Fibroblast of the aortic adventitia (primary cell): ENCODE measurements around the gene HSD3B7. TPM values are rescaled to one million over a fixed set of nuclear protein-coding genes. Genes with fewer than 3 reads are reported as not detected.

Experiments used
- DNase-seq: peaks from one replicate; pipeline ENCODE4 v3.0.0-alpha.2; 2010; ENCODE audit warnings: low read depth
- H3K4me3 ChIP-seq: 2 replicates; pipeline ENCODE4 v1.5.1; 2011; ENCODE audit warnings: low read depth, mild to moderate bottlenecking, control low read depth, low read length, moderate library complexity
- total RNA-seq: library from RNA; depleted of rRNA; stranded (reverse); fragments of >200 nt; gene quantifications from 2 replicates; pipeline ENCODE4 v1.2.3, GENCODE V29; 2012; ENCODE audit warnings: low replicate concordance
- TF ChIP-seq, protein P1 (sequence below): IDR thresholded peaks from 2 replicates; pipeline ENCODE4 v1.5.1; 2011; ENCODE audit warnings: mild to moderate bottlenecking, low read length, control low read depth, inconsistent platforms; ENCODE audit not compliant: insufficient read depth

The HSD3B7 gene
- total RNA-seq, 1 donor: 60.9 TPM

DNA sequence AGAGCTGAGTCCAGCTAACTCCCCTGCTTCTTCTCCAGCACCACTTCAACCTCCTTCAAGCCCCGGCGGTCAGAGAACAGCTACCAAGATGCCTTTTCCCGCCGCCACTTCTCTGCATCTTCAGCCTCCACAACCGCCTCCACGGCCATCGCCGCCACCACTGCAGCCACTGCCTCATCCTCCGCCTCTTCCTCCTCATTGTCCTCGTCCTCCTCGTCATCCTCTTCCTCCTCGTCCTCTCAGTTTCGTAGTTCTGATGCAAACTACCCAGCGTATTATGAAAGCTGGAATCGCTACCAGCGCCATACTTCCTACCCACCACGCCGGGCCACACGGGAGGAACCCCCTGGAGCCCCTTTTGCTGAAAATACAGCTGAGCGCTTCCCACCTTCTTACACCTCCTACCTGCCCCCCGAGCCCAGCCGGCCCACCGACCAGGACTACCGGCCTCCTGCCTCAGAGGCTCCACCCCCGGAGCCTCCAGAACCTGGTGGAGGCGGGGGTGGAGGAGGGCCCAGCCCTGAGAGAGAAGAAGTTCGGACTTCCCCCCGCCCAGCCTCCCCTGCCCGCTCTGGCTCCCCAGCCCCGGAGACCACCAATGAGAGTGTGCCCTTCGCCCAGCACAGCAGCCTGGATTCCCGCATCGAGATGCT is 20.3 kb upstream of the HSD3B7 start:
- TF ChIP-seq, protein P1, sequence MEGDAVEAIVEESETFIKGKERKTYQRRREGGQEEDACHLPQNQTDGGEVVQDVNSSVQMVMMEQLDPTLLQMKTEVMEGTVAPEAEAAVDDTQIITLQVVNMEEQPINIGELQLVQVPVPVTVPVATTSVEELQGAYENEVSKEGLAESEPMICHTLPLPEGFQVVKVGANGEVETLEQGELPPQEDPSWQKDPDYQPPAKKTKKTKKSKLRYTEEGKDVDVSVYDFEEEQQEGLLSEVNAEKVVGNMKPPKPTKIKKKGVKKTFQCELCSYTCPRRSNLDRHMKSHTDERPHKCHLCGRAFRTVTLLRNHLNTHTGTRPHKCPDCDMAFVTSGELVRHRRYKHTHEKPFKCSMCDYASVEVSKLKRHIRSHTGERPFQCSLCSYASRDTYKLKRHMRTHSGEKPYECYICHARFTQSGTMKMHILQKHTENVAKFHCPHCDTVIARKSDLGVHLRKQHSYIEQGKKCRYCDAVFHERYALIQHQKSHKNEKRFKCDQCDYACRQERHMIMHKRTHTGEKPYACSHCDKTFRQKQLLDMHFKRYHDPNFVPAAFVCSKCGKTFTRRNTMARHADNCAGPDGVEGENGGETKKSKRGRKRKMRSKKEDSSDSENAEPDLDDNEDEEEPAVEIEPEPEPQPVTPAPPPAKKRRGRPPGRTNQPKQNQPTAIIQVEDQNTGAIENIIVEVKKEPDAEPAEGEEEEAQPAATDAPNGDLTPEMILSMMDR: no peak

DNA sequence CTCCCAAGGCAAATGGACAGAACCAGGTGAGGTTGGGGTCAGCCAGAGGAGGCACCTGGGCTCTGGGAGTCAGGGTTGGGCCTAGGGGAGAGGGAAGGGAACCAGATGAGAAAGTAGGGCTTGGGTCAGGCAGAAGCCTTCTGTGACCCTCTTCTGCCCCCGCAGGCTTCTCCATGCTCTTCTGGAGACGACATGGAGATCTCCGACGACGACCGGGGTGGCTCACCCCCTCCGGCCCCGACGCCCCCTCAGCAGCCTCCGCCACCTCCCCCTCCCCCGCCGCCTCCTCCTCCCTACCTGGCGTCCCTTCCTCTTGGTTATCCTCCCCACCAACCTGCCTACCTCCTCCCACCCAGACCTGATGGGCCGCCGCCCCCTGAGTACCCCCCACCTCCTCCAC is 19.6 kb upstream of the HSD3B7 start:
- no peak overlapping the region for H3K4me3 ChIP-seq
- no peak for DNase-seq
- TF ChIP-seq, protein P1: no peak

More for the DNA sequence above, 20.3 kb upstream of the HSD3B7 start:
- DNase-seq: no peak
- H3K4me3 ChIP-seq: no peak overlapping the region

DNA sequence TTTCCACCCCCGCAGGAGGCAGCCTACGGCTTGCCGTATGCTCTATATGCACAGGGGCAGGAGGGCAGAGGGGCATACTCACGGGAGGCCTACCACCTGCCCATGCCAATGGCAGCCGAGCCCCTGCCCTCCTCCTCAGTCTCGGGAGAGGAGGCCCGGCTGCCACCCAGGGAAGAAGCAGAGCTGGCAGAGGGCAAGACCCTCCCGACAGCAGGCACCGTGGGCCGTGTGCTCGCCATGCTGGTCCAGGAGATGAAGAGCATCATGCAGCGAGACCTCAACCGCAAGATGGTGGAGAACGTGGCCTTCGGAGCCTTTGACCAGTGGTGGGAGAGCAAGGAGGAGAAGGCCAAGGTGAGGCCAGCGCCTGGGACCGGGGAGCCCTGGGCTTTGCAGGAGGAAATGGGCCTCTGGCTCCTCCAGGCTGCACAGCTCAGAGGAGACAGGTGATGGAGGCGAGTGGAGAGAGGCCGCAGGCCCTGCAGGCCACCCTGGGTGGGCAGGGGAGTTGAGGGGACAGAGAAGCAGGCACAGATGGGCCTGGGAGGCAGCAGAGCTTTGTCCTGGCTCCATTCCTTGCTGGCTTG is 18.9 kb upstream of the HSD3B7 start:
- TF ChIP-seq, protein P1: no peak
- H3K4me3 ChIP-seq: no peak overlapping the region

DNA sequence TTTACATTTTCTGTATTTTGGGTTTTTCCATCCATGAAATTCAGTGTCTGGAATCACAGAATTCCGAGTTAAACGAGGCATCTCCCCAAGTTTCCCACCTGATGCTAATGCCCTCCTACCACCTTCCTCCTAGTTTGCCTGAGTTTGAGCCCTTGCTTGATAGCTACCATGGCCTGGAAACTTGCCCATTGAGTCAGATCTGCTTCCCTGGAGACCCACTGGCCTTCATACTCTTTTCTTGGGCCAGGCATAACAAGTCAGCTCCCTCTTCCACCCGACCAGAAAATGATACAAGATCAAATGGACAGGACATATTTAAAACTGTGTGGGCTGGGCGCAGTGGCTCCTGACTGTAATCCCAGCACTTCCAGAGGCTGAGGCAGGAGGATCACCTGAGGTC is 17.2 kb upstream of the HSD3B7 start:
- peak; percentile 26 for DNase-seq
- H3K4me3 ChIP-seq: no peak overlapping the region
- TF ChIP-seq, protein P1: no peak

More for the DNA sequence above, 18.9 kb upstream of the HSD3B7 start:
- no peak for DNase-seq

DNA sequence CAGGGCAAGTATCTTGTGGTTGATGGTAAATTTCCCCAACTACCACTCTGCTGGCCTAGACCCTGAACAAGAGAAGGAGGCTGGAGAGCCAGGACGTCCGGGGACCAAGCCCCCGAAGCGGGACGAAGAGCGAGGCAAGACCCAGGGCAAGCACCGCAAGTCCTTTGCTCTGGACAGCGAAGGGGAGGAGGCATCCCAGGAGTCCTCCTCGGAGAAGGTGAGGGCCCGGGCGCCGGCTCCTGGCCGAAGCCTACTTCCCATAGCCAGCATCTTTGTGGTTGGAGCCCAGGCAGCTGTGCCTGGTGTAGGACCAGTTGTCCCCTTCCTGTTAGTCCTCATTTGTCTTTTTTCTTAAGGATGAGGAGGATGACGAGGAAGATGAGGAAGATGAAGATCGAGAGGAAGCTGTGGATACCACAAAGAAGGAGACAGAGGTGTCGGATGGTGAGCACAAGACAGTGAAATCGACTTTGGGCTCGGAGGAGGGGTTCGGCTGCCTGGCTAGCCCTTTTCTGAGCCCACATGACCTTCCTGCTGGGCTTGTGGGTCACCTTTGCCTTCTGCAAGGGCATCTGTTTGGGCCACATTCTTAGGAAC is 15.7 kb upstream of the HSD3B7 start:
- TF ChIP-seq, protein P1: no peak
- DNase-seq: no peak
- H3K4me3 ChIP-seq: no peak overlapping the region

DNA sequence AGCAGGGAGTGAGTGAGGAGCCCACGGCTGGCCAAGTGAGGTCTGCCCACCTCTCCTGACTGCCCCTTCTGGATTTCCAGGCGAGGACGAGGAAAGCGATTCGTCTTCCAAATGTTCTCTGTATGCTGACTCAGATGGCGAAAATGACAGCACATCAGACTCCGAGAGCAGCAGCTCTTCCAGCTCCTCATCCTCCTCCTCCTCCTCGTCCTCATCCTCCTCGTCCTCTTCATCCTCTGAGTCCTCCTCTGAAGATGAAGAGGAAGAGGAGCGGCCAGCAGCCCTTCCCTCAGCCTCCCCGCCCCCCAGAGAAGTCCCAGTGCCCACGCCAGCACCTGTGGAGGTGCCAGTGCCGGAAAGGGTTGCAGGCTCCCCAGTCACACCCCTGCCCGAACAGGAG is 13.7 kb upstream of the HSD3B7 start:
- TF ChIP-seq, protein P1: no peak
- H3K4me3 ChIP-seq: no peak overlapping the region
- DNase-seq: no peak

DNA sequence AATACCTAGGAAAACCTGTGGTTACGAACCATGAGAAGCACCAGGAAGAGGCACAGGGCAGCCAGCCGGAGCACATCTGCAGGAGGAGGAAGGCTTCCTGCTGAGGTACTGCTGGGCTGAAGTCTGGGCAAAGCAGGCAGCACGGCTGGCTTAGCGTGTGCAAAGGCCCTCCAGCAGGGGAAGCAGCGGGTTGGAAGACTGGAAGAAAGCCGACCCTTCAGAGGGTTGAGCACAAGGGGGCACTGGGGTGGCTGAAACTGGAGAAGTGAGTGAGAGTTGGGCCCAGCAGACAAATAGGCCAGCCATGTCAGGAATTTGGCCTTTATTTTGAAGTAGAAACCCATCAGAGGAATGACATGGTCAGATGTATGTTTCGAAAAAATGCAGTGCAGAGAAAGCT is 12.1 kb upstream of the HSD3B7 start:
- DNase-seq: no peak
- no peak overlapping the region for H3K4me3 ChIP-seq
- TF ChIP-seq, protein P1: no peak
